ENCODE data around the gene ARF1. TPM values are rescaled to one million over a fixed set of nuclear protein-coding genes. Genes with fewer than 3 reads are reported as not detected.
A peak's percentile ranks its signal among the peaks of the same experiment; 100 is the strongest.

The ARF1 gene
- total RNA-seq, 1 donor from 2014 or later: 152 TPM

DNA sequence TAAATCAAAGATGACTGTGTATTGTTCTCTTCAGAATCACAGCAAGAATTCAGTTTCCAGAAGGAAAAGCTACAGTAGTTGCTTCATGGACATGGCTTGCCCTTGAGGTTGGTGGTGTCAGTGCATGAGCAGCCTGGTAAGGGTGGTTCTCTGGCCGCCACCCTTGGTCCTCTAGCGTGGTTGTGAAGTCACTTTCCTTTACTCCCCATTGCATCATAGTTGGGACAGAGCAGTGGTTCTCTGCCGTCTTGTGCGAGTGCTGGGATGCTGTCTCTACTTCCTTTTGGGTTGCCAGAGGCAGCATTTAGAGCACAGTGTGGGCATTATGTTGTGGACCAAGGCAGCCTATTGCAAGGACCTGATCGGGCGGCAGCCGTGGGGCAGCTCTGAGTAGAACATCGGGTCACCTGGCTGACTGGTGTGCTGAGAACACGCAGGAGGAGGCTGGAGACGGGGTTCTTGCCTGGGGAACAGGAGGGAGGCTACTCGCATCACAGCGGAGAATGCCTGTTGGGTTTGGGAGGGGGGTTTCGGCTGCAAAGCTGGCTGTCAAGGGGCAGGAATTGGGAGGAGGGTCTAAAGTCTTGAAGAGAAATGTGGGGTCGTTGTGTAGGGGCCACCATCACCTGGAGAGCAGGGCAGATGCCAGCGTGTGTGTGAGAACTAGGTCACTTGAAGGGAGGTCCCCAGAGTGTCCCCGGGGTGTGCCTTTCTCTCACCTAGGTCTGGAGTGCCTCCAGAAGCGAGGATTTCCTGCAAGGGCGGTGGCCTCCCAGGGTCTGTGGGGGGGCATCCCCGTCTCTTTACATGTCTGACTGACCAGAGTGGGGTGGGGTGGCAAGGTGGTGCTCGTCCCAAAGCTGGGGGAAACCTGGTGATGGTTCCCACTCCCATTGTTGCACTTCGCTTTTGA is 6.3 kb downstream of the ARF1 start:
- DNase-seq: no peak

- no peak for DNase-seq
Measured at GRCh38 chr1:228089519-228090380, 7.2 kb downstream of the ARF1 start.

- no peak for DNase-seq
Measured at GRCh38 chr1:228090613-228091081, 8.1 kb downstream of the ARF1 start.

DNA sequence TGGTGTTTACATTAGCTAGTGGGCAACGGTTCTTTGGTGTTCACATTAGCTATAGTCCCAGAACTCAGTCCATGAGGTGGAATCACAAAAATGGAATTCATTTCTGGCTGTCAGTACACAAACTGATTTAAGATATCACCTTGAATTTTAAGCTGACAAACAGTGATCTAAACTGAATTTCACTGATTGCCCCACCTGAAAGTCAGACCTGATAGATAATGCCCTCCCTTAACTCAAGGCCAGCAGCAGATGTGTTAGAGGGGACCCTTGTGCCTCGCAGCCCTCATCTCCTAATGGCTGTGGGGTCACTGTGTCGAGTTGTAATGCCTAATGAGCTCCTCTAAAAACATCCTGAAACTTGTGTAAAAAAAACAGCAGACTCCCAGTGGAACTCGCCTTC is 8.6 kb downstream of the ARF1 start:
- DNase-seq: no peak

GRCh38 chr1:228092342-228093049 is 10.0 kb downstream of the ARF1 start:
- DNase-seq: no peak

DNA sequence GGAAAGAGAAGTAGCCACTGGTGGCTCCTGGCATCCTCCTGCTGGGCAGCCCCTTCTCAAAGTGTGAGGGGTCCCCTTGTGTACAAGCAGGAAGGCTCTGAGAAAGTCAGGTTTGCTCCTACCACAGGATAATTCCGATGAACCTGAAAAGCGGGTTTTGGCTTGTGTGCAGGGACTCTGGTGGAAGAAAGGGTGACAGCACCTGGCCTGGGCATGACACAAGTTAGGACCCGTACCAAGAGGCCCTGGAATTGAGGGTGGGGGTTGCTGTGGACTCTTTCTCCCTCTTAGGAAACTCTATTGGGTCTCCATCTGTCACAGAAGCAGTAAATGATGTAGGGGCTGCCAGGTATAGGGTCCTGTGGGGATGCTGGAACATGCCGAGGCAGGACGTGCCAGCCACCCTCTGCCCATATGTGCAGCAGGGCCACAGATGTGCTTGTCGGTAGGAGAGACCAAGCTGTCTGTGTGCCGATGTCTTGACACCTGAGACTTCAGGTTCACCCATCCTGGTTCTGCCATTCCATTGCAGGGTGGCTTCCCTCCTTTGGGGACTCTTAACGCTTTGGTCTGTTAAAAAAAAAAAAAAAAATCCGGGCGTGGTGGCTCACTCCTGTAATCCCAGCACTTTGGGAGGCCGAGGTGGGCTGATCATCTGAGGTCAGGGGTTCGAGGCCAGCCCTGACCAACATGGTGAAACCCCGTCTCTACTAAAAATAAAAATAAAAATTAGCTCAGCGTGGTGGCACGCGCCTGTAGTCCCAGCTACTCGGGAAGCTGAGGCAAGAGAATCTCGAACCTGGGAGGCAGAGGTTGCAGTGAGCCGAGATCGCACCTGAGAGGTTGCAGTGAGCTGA is 10.8 kb downstream of the ARF1 start:
- peak; percentile 46 for DNase-seq

DNA sequence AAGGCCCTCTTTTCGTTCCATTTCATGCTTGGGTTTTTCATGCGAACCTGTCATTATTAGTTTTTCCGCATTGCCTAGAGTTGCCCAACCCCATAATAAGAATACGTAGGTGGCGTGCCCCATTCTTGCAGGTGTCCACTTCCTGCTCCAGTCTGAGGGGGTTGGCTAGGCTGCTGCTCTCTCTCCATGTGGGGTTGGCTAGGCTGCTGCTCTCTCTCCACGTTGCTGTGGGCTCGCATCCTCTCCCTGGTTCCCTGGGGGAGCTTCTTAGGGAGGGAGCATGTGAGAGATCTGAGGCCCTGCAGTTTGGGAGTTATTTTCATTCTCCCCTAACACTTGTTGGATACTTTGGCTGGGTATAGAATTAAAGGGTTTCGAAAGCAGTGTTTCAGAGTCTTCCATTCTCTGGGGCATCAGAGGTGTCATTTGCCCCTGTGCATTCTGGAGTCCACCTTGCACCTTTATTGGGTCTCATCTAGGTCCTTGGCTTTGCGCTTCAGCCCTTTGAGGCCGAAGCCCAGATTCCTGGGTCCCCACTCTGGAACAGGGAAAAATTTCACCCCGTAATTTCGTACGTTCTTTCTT is 12.0 kb downstream of the ARF1 start:
- no peak for DNase-seq

GRCh38 chr1:228095161-228095560 is 12.7 kb downstream of the ARF1 start:
- peak; percentile 23 for DNase-seq

DNA sequence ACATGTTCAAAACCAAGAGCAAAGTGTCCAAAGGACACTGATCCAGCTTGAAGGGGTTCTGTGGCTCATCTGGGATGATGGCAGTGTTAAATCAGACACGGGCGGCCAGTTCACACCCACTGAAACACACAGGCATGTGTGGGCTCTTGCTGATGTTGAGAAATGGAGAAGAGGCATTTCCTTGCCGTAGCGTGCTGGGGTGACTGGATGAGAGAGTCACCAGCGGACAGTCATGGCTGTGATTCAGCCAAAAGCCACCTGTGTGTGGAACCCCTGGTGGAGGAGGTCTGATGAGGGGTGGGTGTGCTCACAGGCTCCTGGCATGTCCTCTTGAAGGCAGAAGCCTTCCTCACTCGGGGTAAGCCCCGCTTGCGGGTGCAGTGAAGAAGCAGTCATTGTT is 13.4 kb downstream of the ARF1 start:
- no peak for DNase-seq

DNA sequence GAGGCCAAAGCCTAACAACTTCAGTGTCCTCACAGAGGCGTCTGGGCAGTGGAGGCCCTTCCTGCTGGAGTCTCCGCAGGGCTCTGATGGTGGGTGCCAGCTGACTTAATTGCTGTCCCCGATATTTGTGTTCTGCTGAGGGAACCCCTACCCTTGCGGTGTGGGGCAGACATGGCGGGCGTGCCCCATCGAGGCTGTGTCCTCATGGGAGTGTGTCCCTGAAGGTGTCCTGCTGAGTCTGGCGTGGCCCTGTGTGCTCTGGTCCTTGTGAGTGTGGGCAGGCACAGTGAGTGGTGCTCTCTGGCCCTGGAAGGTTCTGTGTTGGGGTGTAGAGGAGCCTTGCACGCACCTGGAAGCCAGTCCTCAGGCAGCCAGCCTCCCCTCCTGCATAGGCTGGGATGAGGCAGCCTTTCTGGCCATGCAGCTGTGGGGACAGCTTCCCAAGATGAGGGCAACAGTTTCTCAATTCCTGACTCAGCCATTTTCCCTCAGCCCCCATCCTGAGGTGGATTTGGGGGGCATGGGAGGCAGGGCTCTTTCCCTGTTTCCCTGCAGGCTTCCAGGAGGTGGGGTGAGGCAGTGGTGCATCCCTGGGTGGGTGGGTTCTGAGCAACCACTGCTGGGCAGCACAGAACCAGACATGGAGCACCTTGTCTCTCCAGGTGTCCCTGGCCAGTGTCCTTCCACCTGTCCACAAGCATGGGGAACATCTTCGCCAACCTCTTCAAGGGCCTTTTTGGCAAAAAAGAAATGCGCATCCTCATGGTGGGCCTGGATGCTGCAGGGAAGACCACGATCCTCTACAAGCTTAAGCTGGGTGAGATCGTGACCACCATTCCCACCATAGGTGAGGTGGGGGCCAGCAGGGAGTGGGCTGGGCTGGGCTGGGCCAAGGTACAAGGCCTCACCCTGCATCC is 14.2 kb downstream of the ARF1 start:
- DNase-seq: no peak

DNA sequence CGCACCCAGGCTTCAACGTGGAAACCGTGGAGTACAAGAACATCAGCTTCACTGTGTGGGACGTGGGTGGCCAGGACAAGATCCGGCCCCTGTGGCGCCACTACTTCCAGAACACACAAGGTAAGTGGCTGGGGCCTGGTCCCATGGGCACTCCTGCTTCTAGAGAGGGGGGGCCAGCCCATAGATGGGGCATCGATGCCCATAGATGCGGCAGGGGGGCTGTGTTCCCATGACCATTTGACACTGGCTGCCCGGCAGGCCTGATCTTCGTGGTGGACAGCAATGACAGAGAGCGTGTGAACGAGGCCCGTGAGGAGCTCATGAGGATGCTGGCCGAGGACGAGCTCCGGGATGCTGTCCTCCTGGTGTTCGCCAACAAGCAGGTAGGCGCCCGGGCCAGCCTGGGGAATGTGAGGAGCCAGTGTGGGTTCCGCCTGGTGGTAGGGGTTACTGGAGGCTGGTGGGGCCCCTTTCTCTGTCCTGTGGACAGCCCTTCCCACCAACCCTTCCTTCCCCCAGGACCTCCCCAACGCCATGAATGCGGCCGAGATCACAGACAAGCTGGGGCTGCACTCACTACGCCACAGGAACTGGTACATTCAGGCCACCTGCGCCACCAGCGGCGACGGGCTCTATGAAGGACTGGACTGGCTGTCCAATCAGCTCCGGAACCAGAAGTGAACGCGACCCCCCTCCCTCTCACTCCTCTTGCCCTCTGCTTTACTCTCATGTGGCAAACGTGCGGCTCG is 15.0 kb downstream of the ARF1 start:
- DNase-seq: no peak

DNA sequence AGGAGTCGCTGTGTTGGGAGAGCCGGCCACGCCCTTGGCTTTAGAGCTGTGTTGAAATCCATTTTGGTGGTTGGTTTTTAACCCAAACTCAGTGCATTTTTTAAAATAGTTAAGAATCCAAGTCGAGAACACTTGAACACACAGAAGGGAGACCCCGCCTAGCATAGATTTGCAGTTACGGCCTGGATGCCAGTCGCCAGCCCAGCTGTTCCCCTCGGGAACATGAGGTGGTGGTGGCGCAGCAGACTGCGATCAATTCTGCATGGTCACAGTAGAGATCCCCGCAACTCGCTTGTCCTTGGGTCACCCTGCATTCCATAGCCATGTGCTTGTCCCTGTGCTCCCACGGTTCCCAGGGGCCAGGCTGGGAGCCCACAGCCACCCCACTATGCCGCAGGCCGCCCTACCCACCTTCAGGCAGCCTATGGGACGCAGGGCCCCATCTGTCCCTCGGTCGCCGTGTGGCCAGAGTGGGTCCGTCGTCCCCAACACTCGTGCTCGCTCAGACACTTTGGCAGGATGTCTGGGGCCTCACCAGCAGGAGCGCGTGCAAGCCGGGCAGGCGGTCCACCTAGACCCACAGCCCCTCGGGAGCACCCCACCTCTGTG is 15.9 kb downstream of the ARF1 start:
- no peak for DNase-seq

GRCh38 chr1:228099331-228099732 is 16.8 kb downstream of the ARF1 start:
- no peak for DNase-seq

- no peak for DNase-seq
Measured at GRCh38 chr1:228100822-228101613, 18.5 kb downstream of the ARF1 start.

- DNase-seq: no peak
Measured at GRCh38 chr1:228101614-228101993, 19.1 kb downstream of the ARF1 start.

- DNase-seq: peak; percentile 45
Measured at GRCh38 chr1:228101994-228102790, 19.7 kb downstream of the ARF1 start.
